A549 (cell line): ENCODE data around the gene COBLL1.

ENCODE experiments used
- CHD2 ChIP-seq: fragments of 150-350 bp; IDR thresholded peaks from 2 replicates; pipeline ENCODE4 v1.6.1; 2014; ENCODE audit warnings: low read length; ENCODE audit not compliant: partially characterized antibody
- CHD4 ChIP-seq: fragments of 200-600 bp; sonication (generic); IDR thresholded peaks from 2 replicates; pipeline ENCODE4 v1.6.1; 2016; ENCODE audit warnings: antibody characterized with exemption, mild to moderate bottlenecking, borderline replicate concordance
- ESRRA ChIP-seq: fragments of 150-350 bp; IDR thresholded peaks from 2 replicates; pipeline ENCODE4 v1.6.1; 2014; ENCODE audit warnings: mild to moderate bottlenecking, low read length, borderline replicate concordance
- JUN ChIP-seq, 2 experiments: fragments of >200 bp; sonication (Bioruptor Twin); formaldehyde crosslinking; IDR thresholded peaks; 2 replicates in 1 of 2; 3 replicates in 1 of 2; pipeline ENCODE4 v1.6.1; 2016 to 2017
- KDM5A ChIP-seq: fragments of 200-600 bp; sonication (generic); IDR thresholded peaks from 2 replicates; pipeline ENCODE4 v1.6.1; 2016; ENCODE audit warnings: antibody characterized with exemption, mild to moderate bottlenecking
- MYC ChIP-seq: IDR thresholded peaks from 2 replicates; pipeline ENCODE4 v1.6.1; 2012; ENCODE audit warnings: mild to moderate bottlenecking, inconsistent platforms, low read length, improper control_type of control experiment, borderline replicate concordance
- POLR2A ChIP-seq: IDR thresholded peaks from 2 replicates; pipeline ENCODE4 v1.6.1; 2012; ENCODE audit warnings: mild to moderate bottlenecking, low read length
- RAD21 ChIP-seq, 2 experiments: fragments of >200 bp in 1 of 2; sonication (Bioruptor Twin) in 1 of 2; formaldehyde crosslinking in 1 of 2; IDR thresholded peaks in 1 of 2; conservative IDR thresholded peaks in 1 of 2; 2 replicates in 1 of 2; 3 replicates in 1 of 2; pipeline ENCODE4 v1.6.1; 2012 to 2018; ENCODE audit warnings: inconsistent platforms in 1 of 2
- RFX5 ChIP-seq: fragments of 450-650 bp; IDR thresholded peaks from 2 replicates; pipeline ENCODE4 v1.7.1; 2014; ENCODE audit warnings: antibody characterized with exemption, mild to moderate bottlenecking, moderate library complexity
- SMC3 ChIP-seq: fragments of >200 bp; sonication (Bioruptor Twin); formaldehyde crosslinking; IDR thresholded peaks from 3 replicates; pipeline ENCODE4 v1.6.1; 2018; ENCODE audit warnings: inconsistent platforms
- TF ChIP-seq, protein P1 (sequence below): IDR thresholded peaks from 2 replicates; pipeline ENCODE4 v1.6.1; 2012
- TF ChIP-seq, protein P2 (sequence below): fragments of >200 bp; sonication (Bioruptor Twin); formaldehyde crosslinking; IDR thresholded peaks from 3 replicates; pipeline ENCODE4 v1.5.1; 2016
- TF ChIP-seq, protein P3 (sequence below): fragments of 450-650 bp; IDR thresholded peaks from 2 replicates; pipeline ENCODE4 v1.6.1; 2014; ENCODE audit warnings: antibody characterized with exemption
- TF ChIP-seq, protein P4 (sequence below): fragments of 150-350 bp; IDR thresholded peaks from 2 replicates; pipeline ENCODE4 v1.6.1; 2014; ENCODE audit warnings: low read depth, mild to moderate bottlenecking, low read length

DNA sequence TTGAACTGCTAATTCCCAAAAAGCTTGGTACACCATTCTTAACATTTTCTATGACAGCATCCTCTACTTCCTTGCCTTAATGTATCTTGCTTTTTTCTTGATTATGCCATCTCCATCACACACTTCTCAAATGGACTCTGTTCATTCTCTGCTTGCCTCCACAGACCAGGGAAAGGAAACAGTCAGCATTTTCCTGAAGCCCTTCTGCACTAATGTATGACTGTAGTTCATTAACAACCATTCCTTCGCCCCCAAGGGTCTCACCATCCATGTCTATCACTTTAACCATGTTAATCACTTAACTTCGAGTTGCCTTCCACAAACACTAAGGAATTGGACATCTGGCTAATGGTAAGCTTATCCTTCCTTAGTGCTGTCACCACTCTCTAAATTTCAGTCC is 54.8 kb downstream of the COBLL1 start:
- TF ChIP-seq, protein P1, sequence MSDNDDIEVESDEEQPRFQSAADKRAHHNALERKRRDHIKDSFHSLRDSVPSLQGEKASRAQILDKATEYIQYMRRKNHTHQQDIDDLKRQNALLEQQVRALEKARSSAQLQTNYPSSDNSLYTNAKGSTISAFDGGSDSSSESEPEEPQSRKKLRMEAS, result no peak
- TF ChIP-seq, protein P2, sequence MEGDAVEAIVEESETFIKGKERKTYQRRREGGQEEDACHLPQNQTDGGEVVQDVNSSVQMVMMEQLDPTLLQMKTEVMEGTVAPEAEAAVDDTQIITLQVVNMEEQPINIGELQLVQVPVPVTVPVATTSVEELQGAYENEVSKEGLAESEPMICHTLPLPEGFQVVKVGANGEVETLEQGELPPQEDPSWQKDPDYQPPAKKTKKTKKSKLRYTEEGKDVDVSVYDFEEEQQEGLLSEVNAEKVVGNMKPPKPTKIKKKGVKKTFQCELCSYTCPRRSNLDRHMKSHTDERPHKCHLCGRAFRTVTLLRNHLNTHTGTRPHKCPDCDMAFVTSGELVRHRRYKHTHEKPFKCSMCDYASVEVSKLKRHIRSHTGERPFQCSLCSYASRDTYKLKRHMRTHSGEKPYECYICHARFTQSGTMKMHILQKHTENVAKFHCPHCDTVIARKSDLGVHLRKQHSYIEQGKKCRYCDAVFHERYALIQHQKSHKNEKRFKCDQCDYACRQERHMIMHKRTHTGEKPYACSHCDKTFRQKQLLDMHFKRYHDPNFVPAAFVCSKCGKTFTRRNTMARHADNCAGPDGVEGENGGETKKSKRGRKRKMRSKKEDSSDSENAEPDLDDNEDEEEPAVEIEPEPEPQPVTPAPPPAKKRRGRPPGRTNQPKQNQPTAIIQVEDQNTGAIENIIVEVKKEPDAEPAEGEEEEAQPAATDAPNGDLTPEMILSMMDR, result no peak
- TF ChIP-seq, protein P3, sequence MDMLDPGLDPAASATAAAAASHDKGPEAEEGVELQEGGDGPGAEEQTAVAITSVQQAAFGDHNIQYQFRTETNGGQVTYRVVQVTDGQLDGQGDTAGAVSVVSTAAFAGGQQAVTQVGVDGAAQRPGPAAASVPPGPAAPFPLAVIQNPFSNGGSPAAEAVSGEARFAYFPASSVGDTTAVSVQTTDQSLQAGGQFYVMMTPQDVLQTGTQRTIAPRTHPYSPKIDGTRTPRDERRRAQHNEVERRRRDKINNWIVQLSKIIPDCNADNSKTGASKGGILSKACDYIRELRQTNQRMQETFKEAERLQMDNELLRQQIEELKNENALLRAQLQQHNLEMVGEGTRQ, result no peak
- TF ChIP-seq POLR2A (no peak), SMC3 (no peak), KDM5A (no peak), RFX5 (no peak), ESRRA (no peak), RAD21 (conservative IDR thresholded peaks at IDR 0.05 in 1 of 2, IDR thresholded peaks at IDR 0.05 in 1 of 2) (no peak), MYC (no peak), JUN (IDR thresholded peaks at IDR 0.05) (no peak), CHD4 (no peak), CHD2 (no peak)
- TF ChIP-seq, protein P4, sequence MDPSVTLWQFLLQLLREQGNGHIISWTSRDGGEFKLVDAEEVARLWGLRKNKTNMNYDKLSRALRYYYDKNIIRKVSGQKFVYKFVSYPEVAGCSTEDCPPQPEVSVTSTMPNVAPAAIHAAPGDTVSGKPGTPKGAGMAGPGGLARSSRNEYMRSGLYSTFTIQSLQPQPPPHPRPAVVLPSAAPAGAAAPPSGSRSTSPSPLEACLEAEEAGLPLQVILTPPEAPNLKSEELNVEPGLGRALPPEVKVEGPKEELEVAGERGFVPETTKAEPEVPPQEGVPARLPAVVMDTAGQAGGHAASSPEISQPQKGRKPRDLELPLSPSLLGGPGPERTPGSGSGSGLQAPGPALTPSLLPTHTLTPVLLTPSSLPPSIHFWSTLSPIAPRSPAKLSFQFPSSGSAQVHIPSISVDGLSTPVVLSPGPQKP, result no peak
